MM.1S (cell line): ENCODE measurements around the gene PSMD6.

ENCODE experiments used
- CTCF ChIP-seq: fragments of 300-600 bp; sonication (generic); IDR thresholded peaks from 2 replicates; pipeline ENCODE4 v1.5.1; 2016; ENCODE audit warnings: antibody characterized with exemption, low read length, mixed read lengths
- EZH2 ChIP-seq: fragments of 300-600 bp; sonication (generic); optimal IDR thresholded peaks from 2 replicates; pipeline ENCODE3; 2017; ENCODE audit warnings: low read depth, mild to moderate bottlenecking, antibody characterized with exemption, low read length, mixed read lengths
- EZH2phosphoT487 ChIP-seq: fragments of 300-600 bp; sonication (generic); IDR thresholded peaks from 2 replicates; pipeline ENCODE4 v1.6.1; 2018; ENCODE audit warnings: antibody characterized with exemption, low read length

GRCh38 chr3:64009528-64009927 is 13.8 kb downstream of the PSMD6 start:
- no peak for TF ChIP-seq CTCF
- no peak for TF ChIP-seq EZH2phosphoT487
- no peak for TF ChIP-seq EZH2
